ENCODE results near the gene ABCD1.

The ABCD1 gene

DNA sequence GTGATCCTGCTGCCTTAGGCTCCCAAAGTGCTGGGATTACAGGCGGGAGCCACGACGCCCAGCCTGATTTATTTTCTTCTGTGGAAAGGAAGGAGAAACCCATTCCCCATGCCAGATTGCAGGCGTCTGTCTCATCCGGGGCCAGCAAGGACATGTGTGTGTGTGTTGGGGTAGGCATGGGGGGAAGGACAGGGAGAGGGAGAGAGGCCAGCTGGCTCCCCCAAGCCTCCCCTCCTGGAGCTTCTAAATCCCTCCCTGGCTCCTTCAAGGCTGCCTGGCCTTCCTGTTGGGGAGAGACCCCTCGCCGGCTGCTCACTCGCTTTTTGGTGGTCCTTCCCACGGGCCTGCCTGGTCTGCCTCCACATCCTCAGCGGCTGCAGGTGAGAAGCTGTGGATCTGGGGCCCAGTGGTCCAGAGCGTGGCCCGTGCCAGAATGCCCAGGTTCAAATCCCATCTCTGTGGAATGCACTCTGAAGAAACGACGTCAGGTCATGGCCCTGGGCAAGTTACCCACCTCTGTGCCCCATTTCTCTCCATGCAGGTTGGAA is 38.0 kb downstream of the ABCD1 start:
- no peak for DNase-seq (ENCODE audit: low read depth)

DNA sequence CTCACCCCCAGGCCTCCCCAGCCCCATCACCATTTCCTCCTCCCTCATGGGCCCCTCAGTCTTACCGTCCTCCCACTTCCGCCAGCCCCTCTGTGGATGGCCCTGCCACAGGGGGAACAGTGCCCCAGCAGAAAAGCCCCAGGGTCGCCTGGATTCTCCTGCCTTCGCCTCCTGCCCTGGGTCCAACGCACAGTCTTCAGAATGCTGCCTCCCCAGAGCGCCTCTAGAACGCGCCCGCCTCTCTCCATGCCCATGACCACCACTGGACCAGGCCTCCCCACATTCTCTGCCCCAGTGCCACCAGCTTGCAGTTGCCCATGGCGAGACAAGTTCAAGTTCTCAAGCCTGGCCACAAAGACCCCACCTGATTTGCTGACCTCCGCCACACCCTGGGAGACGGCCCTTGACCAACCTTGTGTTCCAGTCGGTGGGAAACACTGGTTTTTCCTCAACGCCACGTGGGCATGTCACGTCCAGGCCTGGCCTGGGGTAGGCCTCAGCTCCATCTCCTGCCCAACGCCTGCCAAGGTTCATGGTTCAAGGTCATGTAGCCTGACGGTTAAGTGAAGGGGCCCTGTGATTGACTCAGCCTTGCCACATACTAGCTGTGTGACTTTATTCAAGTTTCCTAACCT is 38.8 kb downstream of the ABCD1 start:
- DNase-seq (ENCODE audit: low read depth), result no peak

DNA sequence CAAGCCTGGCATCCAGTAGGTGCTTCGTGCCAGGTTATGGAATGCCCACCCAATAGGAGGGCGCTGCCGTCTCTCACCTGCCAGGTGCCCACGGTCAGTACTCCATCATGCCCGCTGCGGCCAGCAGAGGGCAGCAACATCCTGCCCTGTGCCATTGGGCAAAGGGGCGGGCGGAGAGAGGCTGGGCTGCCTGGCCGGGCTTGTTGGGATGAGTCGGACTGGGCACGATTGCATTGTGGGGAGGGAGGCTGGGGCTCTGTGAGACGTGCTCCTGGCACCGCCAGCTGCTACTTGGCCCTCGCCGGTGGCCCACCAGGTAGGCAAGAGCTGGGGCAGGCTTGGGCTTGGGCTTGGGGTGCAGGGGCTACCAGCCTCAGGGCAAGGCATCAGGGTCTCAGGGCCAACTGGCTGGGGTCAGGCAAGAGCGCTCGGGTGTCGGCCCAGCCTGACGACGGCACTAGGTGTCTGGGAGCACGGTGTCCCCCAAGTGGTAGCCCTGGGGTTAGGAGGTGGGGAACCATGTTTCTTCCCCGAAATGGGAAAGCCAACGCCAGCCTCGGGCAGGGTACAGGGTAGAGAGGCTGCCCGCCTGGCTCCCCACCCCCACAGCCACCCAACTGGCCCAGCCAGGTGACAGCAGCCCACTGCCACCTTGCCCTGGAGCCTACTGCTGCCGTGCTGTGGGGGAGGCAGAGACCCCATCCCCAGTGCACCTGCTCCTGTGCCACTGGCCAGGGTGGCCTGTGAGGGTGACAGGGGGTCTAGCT is 39.5 kb downstream of the ABCD1 start, which contains the start of gene PLXNB3:
PLXNB3 (plus strand) TSS at position 261 of the 767 bp plus-strand sequence. CDS start 1,287 bp downstream, outside the sequence.
- DNase-seq (ENCODE audit: low read depth), result peak; percentile 43

DNA sequence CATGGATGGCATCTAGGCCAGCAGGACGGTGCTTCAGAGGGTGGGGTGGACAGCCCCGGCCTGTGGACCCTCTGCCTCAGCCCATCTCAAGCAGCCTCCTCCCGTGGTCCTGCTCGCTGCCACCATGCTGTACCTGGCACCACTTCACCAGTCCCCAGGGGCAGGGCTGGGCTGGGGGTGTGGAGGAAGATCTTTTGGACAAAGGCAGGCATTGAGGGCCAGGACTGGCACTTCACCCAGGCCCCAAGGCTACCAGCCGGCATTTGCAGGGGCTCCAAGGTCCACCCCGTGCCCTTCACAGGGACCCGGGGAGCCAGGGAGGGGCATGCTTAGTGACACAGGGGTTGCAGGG is 40.1 kb downstream of the ABCD1 start:
- DNase-seq (ENCODE audit: low read depth), result no peak

DNA sequence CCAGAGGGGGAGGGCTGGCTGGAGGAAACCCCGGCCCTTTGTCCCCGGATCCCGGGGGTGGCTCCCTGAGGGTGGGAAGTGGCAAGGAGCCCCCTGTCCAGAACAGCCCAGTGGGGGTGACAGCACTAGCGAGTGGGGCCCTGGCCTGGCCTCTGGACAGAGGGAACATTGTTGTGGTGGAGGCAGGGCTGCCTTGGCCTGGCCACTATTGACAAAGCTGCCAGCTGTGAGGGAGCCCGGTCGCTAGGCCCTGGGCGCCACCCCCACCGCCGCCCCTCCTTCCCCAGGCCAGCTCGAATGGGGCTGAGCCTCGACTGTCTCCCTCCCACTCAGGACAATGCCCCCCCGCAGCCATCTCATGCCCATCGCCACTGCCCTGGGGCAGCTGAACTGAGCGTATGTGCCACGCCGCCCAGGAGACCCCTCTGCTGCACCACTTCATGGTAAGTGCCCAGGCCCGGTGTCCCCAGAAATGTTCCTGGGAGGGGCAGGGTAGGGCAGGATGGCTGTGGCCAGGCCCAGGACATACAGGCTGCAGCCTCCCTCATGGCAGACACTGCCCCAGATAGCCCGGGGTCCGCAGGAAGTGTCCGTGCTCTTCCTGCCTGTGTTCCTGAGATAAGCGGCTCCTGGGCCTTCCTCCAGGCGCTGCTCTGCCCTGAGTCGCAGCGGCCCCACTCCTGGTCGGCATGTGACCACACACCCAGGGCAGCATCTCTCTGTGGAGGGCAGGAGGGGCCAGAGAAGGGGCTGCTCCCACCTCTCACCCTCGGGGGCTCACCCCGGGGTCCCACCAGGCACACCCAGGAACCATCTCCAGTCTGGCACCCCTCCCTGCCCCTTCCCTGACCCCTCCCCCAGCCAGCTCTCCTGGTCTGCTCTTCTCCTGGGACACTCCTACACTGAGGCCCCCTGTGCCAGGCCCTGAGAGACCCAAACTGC is 40.8 kb downstream of the ABCD1 start:
- DNase-seq (ENCODE audit: low read depth), result no peak

DNA sequence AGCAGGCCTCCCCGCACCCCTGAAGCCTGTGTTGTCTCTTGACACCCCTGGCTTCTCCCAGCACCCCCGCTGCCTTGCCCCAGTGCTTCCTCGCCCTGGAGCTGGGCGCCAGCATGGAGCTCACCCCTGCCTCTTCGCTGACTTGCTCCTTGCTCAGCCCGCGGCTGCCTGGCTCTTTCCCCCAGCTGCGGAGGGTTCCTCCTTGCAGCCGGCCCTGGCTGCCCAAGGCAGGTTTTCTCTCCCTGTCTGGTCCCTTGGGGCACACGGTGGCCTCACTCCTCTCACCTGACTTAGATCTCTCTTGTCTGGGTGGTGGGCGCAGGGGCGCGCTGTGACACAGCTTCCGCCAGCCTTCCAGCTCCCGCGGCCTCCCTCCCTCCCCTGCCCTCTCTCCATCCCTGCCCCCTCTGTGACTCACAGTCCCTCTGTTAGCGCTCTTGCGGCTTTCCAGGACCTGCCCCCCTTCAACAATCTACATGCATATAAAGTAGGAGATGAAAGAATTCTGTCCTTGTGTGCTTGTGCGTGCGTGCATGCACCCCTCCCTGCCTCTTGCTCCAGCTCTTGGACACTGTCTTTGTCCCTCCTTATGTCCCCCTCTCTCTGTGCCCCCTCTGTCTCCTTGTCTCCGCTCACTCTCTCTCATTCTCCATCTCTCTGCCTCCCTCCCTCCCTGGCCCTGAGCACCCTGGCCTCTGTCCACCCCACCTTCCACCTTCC is 41.6 kb downstream of the ABCD1 start:
- DNase-seq (ENCODE audit: low read depth), result no peak

DNA sequence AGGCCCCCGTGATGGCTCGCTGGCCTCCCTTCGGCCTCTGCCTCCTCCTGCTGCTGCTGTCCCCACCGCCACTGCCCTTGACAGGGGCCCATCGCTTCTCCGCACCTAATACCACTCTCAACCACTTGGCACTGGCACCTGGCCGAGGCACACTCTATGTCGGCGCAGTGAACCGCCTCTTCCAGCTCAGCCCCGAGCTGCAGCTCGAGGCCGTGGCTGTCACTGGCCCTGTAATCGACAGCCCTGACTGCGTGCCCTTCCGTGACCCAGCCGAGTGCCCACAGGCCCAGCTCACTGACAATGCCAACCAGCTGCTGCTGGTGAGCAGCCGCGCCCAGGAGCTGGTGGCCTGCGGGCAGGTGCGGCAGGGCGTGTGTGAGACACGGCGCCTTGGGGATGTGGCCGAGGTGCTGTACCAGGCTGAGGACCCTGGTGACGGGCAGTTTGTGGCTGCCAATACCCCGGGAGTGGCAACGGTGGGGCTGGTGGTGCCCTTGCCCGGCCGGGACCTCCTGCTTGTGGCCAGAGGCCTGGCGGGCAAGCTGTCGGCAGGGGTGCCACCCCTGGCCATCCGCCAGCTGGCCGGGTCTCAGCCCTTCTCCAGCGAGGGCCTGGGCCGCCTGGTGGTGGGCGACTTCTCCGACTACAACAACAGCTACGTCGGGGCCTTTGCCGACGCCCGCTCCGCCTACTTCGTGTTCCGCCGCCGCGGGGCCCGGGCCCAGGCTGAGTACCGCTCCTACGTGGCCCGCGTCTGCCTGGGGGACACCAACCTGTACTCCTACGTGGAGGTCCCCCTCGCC is 42.4 kb downstream of the ABCD1 start:
- DNase-seq (ENCODE audit: low read depth), result no peak

DNA sequence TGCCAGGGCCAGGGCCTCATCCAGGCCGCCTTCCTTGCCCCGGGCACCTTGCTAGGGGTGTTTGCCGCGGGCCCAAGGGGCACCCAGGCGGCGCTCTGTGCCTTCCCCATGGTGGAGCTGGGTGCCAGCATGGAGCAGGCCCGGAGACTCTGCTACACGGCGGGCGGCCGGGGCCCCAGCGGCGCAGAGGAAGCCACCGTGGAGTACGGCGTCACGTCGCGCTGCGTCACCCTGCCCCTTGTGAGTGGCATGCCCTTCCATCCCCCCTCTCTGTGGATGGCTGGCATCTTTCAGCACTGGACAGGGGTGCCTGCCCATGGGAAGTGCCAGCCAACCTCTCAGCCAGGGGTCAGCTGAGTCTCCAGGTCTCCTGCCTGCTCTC is 43.0 kb downstream of the ABCD1 start:
- DNase-seq (ENCODE audit: low read depth), result no peak

DNA sequence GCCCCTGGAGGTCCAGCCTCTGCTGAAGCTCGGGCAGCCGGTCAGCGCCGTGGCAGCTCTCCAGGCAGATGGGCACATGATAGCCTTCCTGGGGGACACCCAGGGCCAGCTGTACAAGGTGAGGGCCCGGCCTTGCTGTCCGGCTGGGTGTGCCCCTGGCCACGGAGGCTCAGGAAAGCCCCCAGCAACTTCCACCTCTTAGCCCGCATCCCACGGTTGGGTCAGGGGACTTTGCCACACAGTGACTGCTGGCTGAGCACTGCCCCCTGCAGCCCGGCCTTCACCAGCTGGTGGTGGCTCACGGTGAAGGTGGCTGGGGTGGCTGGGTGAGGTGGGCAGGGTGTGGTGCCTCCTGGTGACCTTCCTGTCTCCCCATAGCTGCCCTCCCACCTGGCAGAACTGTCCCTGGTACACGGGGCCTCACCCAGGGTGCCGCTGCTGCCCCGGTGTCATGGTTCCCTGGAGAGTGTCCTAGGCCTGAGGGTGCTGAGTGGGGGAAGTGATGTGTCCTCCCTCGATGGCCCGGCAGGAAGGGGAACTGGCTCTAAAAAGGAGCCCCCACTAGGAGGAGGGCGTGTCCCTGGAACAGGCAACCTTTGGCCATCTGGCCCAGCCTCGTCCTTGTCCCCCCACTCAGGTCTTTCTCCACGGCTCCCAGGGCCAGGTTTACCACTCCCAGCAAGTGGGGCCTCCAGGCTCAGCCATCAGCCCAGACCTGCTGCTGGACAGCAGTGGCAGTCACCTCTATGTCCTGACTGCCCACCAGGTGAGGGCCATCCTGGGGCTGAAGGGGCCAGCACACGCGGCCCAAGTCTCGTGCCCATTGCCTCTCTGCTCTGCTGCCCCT is 43.9 kb downstream of the ABCD1 start:
- DNase-seq (ENCODE audit: low read depth), result no peak

DNA sequence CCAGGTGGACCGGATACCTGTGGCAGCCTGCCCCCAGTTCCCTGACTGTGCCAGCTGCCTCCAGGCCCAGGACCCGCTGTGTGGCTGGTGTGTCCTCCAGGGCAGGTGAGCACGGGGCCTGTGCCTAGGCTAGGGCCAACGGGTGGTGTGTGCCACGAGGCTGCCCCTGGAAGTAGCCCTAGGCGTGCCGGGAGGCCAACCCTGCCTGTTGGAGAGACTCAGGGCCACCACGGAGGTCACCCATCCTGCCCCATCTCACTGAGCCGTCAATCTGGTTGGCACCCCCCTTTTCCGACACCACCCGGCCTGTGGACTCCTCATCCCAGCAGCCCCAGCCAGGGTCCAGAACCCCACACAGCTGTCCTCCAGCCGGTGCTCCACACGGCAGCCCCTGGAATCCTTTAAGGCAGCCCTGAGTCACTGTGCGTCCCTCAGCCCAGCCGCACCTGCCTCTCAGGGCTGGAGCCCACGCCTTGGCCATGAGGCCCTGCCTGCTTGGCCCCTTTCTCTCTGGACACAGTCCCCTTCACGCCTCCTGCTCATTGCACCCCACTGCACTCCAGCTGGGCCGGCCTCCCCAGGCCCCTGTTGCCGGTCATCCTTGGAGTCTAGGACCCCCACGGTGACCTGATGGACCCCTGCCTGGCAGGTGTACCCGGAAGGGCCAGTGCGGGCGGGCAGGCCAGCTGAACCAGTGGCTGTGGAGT is 44.7 kb downstream of the ABCD1 start:
- DNase-seq (ENCODE audit: low read depth), result no peak

DNA sequence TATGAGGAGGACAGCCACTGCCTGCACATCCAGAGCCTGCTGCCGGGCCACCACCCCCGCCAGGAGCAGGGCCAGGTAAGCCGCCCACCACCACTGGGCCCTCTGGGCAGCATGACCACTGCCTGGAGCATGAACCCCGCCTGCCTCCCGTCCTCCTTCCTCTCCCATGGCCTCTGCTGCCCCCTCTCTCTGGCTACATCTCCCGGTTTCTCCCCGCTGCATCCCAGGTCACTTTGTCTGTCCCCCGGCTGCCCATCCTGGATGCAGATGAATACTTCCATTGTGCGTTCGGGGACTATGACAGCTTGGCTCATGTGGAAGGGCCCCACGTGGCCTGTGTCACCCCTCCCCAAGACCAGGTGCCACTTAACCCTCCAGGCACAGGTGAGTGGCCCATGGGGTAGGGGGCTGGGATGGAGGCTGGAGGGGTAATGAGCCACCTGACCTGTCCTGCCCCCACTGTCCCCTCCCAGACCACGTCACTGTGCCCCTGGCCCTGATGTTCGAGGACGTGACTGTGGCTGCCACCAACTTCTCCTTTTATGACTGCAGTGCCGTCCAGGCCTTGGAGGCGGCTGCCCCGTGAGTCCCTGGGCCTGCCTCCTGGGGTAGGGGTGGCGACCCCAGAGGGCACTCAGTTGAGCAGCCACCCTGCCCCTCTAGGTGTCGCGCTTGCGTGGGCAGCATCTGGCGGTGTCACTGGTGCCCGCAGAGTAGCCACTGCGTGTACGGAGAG is 45.4 kb downstream of the ABCD1 start:
- DNase-seq (ENCODE audit: low read depth), result no peak

DNA sequence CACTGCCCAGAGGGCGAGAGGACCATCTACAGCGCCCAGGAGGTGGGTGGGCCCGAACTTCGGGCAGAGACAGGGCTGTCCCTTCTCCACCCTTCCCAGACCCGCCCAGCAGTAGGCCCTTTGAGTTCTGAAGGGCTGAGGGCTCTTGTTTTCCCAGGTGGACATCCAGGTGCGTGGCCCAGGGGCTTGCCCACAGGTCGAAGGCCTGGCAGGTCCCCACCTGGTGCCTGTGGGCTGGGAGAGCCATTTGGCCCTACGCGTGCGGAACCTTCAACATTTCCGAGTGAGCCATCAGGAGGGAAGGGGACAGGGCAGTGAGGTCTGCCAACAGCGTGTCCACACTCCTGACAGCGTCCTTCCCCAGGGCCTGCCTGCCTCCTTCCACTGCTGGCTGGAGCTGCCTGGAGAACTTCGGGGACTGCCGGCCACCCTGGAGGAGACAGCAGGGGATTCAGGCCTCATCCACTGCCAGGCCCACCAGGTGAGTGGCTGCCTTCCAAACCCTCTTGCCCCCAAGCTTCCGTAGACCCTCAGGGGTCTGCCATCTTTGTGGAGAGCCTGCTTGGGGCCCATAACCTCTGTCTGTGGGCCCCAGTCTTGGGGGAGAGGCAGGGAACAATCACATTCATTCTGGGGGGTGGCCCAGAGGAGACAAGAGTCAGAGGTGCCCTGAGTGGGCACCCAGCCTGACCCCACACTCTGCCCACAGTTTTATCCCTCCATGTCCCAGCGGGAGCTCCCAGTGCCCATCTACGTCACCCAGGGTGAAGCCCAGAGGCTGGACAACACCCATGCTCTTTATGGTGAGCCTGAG is 46.2 kb downstream of the ABCD1 start:
- no peak for DNase-seq (ENCODE audit: low read depth)

DNA sequence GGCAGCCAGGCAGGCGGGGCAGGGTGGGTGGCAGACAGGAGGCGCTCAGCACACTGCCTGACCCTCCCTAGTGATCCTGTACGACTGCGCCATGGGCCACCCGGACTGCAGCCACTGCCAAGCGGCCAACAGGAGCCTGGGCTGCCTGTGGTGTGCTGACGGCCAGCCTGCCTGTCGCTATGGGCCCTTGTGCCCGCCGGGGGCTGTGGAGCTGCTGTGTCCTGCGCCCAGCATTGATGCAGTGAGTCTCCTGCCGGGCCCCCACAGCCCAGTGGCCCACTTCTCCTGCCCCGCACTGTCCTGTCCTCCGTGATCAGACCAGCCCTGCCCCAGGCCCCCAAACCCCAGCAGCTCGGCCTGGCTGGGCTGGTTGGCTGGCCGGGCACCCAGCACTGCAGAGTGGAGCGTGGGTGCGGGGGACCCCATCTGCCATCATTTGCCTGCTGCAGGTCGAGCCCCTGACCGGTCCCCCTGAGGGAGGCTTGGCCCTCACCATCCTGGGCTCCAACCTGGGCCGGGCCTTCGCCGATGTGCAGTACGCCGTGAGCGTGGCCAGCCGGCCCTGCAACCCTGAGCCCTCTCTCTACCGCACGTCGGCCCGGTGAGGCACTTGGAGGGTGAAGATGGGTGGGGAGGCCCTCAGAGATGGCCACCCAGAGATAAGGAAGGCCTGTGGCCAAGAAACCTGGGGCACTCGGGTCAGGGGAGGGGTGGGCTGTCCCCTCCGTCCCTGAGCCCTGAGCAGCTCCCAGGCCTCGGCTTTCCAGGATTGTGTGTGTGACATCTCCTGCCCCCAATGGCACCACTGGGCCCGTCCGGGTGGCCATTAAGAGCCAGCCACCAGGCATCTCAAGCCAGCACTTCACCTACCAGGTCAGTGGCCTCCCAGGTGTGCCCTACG is 47.0 kb downstream of the ABCD1 start:
- no peak for DNase-seq (ENCODE audit: low read depth)

DNA sequence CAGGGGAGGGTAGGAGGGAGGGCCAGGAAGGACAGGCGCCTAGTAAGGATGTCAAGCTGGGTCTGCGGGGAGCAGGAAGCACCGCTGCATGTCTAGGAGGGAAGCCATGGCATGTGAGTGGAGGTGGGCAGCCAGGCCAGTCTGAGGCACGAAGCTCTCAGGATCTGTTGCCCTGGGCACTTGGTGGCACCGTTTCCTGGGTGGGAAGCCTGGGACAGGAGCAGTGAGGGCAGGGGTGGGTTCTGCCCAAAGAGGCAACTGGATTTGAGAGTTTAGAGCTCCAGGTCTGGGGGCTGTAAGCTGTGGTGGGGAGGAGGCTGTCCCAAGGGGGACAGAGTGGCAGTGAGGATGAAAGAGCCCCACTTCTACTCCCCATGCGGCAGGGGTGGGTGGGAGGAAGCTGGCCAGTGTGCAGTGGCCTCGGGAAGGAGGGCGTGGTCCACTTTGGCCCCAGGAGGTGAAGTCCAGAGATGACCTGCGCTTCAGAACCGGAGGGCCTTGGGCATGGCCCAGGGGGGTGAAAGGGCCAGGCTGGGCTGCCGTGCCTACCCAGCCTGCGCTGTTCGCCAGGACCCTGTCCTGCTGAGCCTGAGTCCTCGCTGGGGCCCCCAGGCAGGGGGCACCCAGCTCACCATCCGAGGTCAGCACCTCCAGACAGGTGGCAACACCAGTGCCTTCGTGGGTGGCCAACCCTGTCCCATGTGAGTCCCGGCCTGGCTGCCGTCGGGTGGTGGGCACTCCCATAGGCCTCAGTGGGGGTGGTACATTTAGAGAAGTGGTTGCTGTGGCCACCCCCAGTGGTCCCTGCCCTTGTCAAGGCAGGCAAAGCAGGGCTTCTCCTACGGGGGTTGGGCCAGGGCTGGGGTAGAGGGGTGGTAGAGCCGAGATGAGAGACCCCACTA is 47.9 kb downstream of the ABCD1 start:
- no peak for DNase-seq (ENCODE audit: low read depth)

DNA sequence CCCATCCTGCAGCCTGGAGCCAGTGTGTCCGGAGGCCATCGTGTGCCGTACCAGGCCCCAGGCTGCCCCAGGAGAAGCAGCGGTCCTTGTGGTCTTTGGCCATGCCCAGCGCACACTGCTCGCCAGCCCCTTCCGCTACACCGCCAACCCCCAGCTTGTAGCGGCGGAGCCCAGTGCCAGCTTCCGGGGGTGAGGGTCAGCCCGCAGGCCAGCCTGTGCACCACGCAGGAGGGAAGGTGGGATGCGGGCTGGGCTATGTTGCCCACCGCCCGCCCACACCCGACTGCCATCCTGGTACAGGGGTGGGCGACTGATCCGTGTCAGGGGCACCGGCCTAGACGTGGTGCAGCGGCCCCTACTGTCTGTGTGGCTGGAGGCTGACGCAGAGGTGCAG is 48.6 kb downstream of the ABCD1 start:
- DNase-seq (ENCODE audit: low read depth), result no peak

Measured in T-helper 22 cell (primary cell).